Measurements from ENCODE around the gene DCHS2.

The DCHS2 gene

GRCh38 chr4:154186888-154187287 is 304.7 kb downstream of the DCHS2 start:
- no peak for FAIRE-seq
- TF ChIP-seq TAF1 (IDR thresholded peaks at IDR 0.05; ENCODE audit: low read depth, low read length) (no peak), POLR2AphosphoS5 (IDR thresholded peaks at IDR 0.05; ENCODE audit: low read depth, low read length) (no peak), PAX5 (IDR thresholded peaks at IDR 0.05; ENCODE audit: insufficient read depth, low read length, severe bottlenecking) (no peak), SPI1 (IDR thresholded peaks at IDR 0.05; ENCODE audit: low read depth, low read length) (no peak), POLR2A (IDR thresholded peaks at IDR 0.05; ENCODE audit: low read depth, low read length) (no peak), POU2F2 (IDR thresholded peaks at IDR 0.05; ENCODE audit: low read depth, low read length) (no peak)

GRCh38 chr4:154186035-154186434 is 305.6 kb downstream of the DCHS2 start:
- TF ChIP-seq SPI1 (IDR thresholded peaks at IDR 0.05; ENCODE audit: low read depth, low read length) (no peak), TAF1 (IDR thresholded peaks at IDR 0.05; ENCODE audit: low read depth, low read length) (no peak), POLR2A (IDR thresholded peaks at IDR 0.05; ENCODE audit: low read depth, low read length) (no peak), POLR2AphosphoS5 (IDR thresholded peaks at IDR 0.05; ENCODE audit: low read depth, low read length) (no peak)
- no peak for DNase-seq (ENCODE audit: insufficient read length, low spot score)

More at GRCh38 chr4:154186888-154187287, 304.7 kb downstream of the DCHS2 start:
- DNase-seq (ENCODE audit: insufficient read length, low spot score): no peak

DNA sequence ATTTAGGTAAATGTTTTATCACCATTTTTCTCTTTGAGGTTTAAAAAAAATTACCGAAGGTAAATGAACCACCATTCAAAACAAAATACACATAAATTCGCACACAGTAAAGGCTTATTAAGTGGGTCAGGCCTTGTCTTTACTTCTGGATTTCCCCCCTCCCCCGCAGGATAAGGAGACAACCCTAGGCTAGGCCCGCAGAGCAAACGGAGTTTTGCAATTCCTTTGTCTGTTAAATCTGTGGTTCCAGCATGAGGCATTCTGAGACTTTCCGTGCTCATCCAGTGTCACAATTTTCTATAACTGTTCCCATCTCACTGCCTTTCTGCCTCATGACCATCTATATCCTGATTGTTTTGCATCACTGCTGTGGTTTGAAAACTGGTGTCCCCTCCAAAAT is 307.4 kb downstream of the DCHS2 start:
- no peak for FAIRE-seq
- TF ChIP-seq POLR2A (IDR thresholded peaks at IDR 0.05; ENCODE audit: low read depth, low read length) (no peak), POLR2AphosphoS5 (IDR thresholded peaks at IDR 0.05; ENCODE audit: low read depth, low read length) (no peak), POU2F2 (IDR thresholded peaks at IDR 0.05; ENCODE audit: low read depth, low read length) (no peak), SPI1 (IDR thresholded peaks at IDR 0.05; ENCODE audit: low read depth, low read length) (no peak), PAX5 (IDR thresholded peaks at IDR 0.05; ENCODE audit: insufficient read depth, low read length, severe bottlenecking) (no peak), TAF1 (IDR thresholded peaks at IDR 0.05; ENCODE audit: low read depth, low read length) (no peak)

More at GRCh38 chr4:154186035-154186434, 305.6 kb downstream of the DCHS2 start:
- FAIRE-seq: no peak

DNA sequence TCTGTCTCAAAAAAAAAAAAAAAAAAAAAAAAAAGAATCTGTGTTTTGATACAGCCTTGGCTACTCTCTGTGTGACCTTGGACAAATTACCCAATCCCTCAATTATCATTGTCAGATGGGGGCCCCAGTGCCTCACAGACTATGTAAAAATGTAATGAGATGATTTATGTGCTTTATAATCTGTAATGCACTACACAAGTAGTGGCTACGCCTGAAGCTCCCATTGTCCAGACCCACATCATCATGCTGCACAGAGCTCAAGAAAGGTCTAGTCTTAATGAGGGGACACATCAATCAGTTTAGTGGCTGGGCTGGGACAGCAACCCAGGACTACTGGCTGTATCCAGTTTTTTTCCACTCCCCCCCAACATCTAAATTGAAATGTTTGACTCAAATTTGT is 308.3 kb downstream of the DCHS2 start:
- no peak for DNase-seq (ENCODE audit: insufficient read length, low spot score)

More for the DNA sequence above, 307.4 kb downstream of the DCHS2 start:
- no peak for DNase-seq (ENCODE audit: insufficient read length, low spot score)

More for the DNA sequence above, 308.3 kb downstream of the DCHS2 start:
- FAIRE-seq: no peak
- TF ChIP-seq POLR2AphosphoS5 (IDR thresholded peaks at IDR 0.05; ENCODE audit: low read depth, low read length): no peak
- no peak for TF ChIP-seq SPI1 (IDR thresholded peaks at IDR 0.05; ENCODE audit: low read depth, low read length)
- no peak for TF ChIP-seq POU2F2 (IDR thresholded peaks at IDR 0.05; ENCODE audit: low read depth, low read length)
- TF ChIP-seq POLR2A (IDR thresholded peaks at IDR 0.05; ENCODE audit: low read depth, low read length): no peak
- TF ChIP-seq PAX5 (IDR thresholded peaks at IDR 0.05; ENCODE audit: insufficient read depth, low read length, severe bottlenecking): no peak

All from GM12891 (cell line).